GM19099 (cell line): ENCODE results near the gene ARMC8.

Experiments
- POLR2A ChIP-seq: IDR thresholded peaks from 3 replicates; pipeline ENCODE4 v1.6.1; 2011; ENCODE audit warnings: low read depth; ENCODE audit not compliant: insufficient read length; ENCODE audit errors: extremely low read depth

Gene ARMC8

DNA sequence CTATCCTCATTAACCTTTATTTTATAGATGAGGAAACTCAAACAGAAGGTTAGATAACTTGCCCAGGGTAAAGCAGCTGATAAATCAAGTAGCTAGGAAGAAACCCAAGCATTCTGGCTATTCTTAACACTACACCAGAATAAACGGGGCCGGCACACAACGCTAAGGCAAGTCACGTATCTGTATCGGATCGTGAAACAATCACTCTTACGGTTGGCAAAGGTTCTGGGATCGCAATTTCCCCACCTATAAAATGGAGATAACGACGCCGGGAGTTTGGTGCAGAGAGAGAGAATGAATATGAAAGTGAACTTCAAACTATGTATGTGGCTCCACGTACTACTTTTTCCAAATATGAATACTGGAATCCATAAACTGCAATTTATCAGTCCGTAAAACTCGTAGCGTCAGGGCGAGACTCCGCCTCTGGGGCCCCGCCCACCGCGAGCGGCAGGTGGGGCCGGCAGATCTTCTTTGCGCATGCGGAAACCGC lies 252 bp upstream of the ARMC8 start:
- no peak for TF ChIP-seq POLR2A

DNA sequence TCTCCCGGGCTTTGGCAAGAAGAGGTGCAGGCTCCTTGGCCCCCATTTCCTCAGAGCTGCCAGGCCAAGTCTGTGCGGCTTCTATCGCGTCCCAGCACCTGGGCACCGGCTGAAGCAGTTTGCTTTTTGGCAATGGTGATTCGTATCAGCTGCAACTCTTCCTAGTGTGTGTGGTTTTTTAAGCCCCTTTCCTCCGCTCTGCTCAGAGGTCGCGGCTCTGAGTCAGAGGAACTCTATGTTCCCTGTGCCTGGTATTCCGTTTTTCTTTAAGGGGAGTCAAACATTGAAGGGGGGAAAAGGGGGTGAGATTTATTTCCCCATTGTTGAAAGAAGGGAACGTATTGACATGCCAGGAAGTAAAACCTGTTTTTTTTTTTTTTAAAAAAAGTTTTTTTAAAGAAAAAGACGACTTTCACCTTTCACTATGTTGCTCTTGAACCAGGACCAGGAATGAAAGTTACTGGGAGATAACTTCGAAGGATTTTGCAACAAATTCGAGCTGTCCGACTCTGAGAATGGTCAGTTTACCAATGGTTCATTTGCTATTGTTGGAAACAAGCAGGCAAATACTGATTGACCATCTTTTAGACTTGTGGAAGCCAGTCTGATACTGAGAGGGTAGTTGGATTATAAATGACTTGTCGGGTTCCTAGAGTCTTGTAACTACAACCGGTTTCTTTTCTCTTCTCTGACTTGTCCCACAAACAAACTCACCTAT lies 1.1 kb downstream of the ARMC8 start:
- no peak for TF ChIP-seq POLR2A

DNA sequence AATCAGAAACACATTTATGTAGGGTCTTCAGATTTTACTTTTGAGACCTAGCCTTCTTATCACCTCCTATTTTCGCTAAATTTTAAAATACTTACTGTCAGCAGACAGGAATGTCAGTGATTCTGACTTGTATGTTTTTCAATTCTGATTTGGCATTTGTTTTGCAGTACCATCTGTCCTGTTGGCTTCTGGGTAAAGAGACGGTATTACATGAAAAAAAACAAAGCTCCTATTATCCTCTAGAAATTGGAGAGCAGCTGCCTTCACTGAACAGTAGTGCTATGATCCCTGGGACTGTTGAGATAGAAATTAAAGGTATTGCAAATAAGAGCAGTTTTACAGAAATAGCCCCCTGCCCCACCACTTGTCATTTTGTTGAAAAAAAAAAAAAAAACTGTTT lies 8.4 kb downstream of the ARMC8 start:
- no peak for TF ChIP-seq POLR2A

- no peak for TF ChIP-seq POLR2A
Observed at GRCh38 chr3:138196023-138196422, 8.9 kb downstream of the ARMC8 start.

DNA sequence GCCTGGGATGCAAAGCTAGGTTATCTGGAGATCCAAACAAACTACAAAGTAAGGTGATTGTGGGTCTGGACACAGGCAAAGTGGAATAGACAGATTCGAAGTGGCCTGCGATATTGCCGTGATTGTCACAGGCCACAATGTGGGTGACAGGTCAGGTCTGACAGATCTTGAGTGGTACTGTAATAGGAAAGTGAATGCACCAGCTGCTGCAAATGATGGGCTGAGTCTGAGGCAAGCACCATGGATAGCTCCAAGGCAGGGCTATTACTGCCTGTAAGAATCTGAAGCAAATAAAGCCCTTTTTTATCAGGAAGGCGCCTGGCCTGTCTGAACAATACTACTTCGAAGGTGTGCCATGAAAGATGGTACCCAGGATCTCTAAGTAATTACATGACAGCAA lies 10.0 kb downstream of the ARMC8 start:
- TF ChIP-seq POLR2A = no peak

- no peak for TF ChIP-seq POLR2A
Observed at GRCh38 chr3:138197524-138197923, 10.4 kb downstream of the ARMC8 start.

- TF ChIP-seq POLR2A = no peak
Observed at GRCh38 chr3:138199851-138200250, 12.8 kb downstream of the ARMC8 start.

DNA sequence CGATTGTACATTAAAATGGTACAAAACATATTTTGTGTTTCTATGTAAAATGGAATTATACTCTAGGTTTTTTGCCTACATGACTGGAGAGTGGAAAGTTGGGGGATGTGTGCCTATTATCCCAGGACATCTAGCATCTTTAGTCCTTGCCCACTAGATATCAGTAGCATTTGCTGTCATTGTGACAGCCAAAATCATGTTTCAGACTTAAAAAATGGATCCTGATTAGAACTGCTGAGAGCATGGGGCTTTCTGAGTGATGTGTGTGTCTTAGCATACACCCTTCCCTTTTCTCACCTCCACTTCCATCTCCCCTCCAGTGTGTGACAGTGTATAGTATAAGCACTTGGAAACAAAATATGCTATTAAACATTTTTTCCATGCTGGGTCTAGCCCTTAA lies 13.3 kb downstream of the ARMC8 start:
- no peak for TF ChIP-seq POLR2A

DNA sequence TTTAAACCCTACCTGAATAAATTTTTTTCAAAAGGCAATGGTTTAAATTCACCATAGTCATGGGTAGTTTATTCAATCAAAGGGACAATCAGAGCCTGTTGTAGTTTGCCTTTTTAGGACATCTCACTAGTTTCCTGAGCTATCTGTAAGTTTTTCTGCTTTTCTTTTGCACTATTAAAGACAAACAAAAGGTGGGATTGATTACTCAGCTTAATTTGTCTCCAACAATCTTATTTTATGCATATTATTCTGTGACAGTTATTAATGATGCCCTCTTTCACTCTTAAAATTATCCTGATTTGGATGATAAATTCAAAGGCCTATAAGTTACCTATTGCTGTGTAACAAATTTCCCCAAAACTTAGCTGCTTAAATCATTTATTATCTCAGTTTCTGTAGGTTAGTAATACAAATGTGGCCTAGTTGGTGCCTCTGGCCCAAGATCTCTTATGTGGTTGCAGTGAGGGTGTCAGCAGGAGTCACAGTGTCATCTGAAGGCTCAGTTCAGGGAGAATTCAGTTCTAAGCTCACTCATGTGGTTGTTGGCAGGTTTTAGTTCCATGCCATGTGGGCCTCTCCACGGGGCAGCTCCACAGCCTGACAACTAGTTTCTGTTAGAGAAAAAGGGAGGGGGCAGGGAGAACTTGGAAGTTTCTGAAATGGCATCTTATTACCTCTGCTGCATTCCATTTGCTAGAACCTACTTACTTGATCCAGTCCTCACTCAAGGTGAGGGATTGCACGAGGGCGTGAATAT lies 16.0 kb downstream of the ARMC8 start:
- TF ChIP-seq POLR2A = no peak

- TF ChIP-seq POLR2A = no peak
Observed at GRCh38 chr3:138203938-138204337, 16.8 kb downstream of the ARMC8 start.

- TF ChIP-seq POLR2A = no peak
Observed at GRCh38 chr3:138205527-138205926, 18.4 kb downstream of the ARMC8 start.

GRCh38 chr3:138206196-138206595 lies 19.1 kb downstream of the ARMC8 start:
- no peak for TF ChIP-seq POLR2A

GRCh38 chr3:138210528-138210927 lies 23.4 kb downstream of the ARMC8 start:
- TF ChIP-seq POLR2A = no peak

DNA sequence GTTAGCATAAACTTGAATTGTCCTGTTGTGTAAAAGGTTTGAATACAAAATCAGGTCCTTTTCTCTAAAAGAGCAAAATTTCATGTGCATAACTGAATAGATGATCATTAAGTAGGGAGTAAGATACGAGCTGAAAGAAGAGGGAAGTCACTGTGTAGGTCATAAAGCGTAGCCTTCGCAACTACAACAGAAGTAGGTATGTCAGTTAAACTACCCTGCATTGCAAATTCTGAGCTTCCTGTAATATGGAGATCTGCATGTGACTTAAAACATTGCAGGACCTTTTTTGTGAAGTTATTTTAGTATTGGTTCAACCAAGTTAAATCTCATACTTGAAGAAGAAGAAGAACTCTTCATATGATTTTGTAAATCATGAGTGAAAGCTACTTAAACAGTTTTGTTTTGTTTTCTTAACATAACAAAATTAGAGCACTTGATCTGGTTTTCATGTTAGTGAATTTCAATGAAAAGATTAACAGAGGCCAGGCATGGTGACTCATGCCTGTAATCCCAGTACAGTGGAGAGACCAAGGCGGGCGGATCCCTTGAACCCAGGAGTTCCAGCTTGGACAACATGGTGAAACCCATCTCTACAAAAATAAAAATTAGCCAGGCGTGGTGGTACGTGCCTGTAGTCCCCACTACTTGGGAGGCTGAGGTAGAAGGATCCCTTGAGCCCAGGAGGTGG lies 26.4 kb downstream of the ARMC8 start:
- TF ChIP-seq POLR2A = no peak

GRCh38 chr3:138219255-138219654 lies 32.2 kb downstream of the ARMC8 start:
- TF ChIP-seq POLR2A = no peak

- no peak for TF ChIP-seq POLR2A
Observed at GRCh38 chr3:138220242-138220641, 33.1 kb downstream of the ARMC8 start.

- TF ChIP-seq POLR2A = no peak
Observed at GRCh38 chr3:138220788-138221187, 33.7 kb downstream of the ARMC8 start.
